HG03135 (cell line): ENCODE data around the gene GPC5.
A peak's percentile ranks its signal among the peaks of the same experiment; 100 is the strongest.
"Not testable (repeated sequence)": the region's sequence is repeated elsewhere in the genome, so short reads cannot be mapped to it uniquely, and the experiment has no call there.

ENCODE experiments used
- ATAC-seq: cut with Tn5 transposase; IDR thresholded peaks from one replicate; pipeline ENCODE4 v1.9.1; 2021; ENCODE audit warnings: mild to moderate bottlenecking, moderate library complexity; ENCODE audit not compliant: unreplicated experiment

The GPC5 gene

DNA sequence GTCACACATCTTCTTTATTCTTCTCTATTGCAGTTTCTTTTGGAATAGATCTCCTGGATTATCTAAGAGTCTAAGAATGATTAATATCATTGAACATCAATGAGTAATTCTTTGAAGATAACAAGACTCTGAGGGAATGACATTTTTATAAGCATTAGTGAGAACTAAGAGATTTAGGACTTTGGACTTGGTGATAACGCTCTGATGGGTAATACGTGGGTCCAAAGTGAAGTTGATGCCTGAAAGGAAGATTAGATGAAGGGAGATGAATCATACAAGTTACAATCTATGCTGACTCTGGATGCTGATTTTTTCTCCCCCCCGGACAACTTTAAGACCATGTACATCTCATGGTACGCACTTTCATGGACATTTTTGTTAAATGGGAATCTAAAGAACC lies 364.5 kb downstream of the GPC5 start:
- no peak for ATAC-seq

DNA sequence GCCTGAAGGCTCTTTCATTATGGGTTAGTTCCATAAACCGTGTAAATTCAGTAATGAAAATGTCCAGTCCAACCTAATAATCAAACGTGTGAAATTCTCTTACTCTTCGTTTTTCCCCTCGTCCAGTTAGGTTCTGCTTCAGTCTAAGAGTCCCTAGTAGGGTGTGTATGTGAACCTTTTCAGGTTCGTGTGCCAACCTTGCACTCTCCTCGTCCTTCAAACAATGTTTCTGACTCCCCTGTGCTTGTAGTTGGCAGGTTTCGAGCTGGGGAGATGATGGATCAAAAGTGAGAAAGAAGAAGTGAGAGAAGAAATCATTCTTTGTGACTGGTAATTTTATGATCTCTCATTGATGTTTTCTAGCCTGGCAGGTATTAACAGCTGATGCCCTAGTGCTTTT lies 366.1 kb downstream of the GPC5 start:
- ATAC-seq = no peak

DNA sequence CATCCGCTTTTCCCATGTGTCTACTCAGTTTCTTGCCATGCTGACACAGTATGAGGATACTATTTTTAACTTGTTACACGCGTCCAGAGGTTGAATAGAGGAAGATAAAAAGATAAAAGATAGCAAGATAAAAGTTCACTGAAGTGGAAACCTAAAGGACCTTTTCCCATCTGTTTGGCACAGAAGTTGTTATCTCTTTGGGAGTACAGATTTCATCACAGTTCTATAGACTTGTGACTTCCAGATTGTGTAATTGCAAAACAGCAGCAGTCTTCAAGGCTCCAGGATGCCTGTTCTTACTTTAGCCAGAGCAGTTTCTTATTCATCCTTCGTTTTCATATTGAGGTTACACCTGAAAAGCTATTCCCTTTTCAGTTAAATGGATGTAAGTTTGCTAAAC lies 369.2 kb downstream of the GPC5 start:
- ATAC-seq = no peak

DNA sequence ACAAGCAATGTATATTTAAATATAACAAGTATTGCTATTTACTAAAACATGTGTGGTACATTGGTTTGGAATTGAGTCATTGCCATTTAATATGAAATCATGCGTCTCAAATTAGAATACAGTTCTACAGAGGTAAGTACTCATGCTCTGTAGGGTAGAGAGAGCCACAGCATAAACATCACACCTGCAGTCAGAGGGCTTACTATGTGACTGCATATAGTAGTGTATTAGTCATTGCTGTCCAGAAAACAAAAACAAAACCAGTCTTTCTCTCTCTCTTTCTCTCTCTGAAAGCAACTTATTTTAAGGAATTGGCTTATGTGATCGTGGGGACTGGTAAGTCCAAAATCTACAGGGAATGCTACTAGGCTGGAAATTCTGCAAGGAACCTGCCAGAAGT lies 370.3 kb downstream of the GPC5 start:
- ATAC-seq = no peak

DNA sequence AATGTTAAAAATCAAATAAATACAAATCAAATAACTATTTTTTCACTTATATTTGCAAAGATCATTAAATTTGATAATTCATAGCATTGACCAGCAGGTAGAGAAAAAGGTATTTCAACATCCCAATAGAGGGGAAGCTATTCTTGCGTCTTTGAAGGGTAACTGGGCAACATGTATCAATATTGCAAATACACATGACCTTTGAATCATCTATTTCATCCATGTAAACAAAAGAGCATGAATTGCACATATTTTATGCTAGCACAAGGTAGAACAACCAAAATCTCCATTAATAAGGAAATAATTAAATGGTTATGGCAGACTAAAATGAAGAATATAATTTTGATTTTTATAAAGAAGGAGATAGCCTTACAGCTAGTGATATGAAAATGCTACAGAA lies 372.8 kb downstream of the GPC5 start:
- no peak for ATAC-seq

- ATAC-seq = no peak
Observed at GRCh38 chr13:91773591-91774227, 375.3 kb downstream of the GPC5 start.

- no peak for ATAC-seq
Observed at GRCh38 chr13:91774397-91774796, 376.0 kb downstream of the GPC5 start.

- no peak for ATAC-seq
Observed at GRCh38 chr13:91776611-91777193, 378.3 kb downstream of the GPC5 start.

GRCh38 chr13:91778123-91778522 lies 379.7 kb downstream of the GPC5 start:
- ATAC-seq = no peak

DNA sequence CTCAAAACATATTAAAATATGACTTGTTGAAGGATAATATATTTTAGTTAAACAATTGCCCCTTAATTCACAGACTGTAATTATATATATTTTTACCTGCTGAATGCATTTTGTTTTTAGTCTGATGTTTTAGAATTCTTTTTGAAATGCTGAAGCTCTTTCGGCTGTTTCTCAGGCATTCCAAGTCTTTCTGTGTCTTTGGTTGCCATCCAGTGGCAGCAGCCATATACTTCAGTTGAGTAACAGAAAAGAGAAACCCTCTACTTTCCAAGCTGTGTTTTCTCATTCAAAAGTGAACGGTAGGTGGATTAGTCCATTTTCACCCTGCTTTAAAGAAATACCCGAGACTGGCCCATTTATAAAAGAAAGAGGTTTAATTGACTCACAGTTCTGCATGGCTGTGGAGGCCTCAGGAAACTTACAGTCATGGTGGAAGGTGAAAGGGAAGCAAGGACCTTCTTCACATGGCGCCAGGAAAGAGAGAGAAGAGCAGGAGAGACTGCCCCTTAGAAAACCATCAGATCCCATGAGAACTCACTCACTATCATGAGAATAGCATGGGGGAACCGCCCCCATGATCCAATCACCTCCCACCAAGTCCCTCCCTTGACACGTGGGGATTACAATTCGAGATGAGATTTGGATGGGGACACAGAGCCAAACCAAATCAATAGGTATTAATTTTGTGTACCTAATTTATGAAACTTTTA lies 383.7 kb downstream of the GPC5 start:
- not testable (repeated sequence) for ATAC-seq

DNA sequence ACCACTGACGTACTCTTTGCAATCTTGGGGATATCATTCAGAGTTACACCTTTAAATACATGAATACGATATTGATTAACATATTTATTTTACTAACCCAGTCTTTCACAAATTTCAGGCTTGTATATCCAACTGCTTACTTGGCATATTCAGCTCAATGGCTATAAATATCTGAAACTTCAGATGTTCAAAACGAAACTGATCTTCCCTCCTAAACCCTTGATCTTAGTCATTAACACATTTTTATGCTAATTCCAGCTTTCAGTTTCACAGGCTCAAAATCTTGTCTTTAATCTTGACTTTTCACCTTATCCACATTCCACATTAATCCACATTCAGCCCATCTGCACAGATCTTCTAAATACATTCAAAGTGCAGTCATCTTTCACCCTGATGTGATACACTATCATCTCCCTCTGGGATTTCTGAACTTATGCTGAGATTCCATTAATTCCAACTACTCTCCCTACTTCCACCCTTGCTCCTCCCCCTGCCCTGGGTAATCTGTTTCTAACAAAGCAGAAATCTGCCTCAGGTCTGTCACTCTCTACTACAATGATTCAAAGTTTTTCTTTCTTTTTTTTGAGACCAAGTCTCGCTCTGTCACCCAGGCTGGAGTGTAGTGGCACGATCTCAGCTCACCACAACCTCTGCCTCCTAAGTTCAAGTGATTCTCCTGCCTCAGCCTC lies 387.2 kb downstream of the GPC5 start:
- ATAC-seq = peak; percentile 69

DNA sequence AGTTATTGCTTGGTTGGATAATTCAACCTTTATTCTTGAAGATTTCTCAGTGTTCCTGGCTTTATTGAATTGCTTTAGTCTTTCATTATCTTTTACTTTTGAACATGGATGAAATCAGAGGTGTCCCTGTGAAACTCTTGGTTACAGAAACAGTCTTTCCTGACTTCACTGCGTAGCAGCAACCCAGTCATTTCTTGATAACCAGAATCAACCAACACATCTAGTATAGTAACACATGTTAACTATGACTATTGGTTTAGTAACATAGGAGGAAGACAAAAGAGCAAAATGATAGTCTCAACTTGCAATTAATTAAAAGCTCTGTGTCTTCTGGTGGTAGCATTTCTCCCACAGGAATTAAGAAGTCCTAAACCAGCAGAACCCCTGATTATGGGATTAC lies 393.6 kb downstream of the GPC5 start:
- no peak for ATAC-seq

GRCh38 chr13:91797567-91797966 lies 399.1 kb downstream of the GPC5 start:
- no peak for ATAC-seq

DNA sequence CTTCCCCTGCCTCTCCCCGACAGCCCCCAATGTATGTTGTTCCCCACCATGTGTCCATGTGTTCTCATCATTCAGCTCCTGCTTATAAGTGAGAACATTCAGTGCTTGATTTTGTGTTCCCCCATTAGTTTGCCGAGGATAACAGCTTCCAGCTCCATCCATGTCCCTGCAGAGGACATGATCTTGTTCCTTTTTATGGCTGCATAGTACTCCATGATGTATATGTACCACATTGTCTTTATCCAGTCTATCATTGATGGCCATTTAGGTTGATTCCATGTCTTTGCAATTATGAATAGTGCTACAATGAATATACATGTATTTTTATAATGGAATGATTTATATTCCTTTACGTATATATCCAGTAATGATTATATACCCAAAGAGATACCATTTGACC lies 399.9 kb downstream of the GPC5 start:
- not testable (repeated sequence) for ATAC-seq

DNA sequence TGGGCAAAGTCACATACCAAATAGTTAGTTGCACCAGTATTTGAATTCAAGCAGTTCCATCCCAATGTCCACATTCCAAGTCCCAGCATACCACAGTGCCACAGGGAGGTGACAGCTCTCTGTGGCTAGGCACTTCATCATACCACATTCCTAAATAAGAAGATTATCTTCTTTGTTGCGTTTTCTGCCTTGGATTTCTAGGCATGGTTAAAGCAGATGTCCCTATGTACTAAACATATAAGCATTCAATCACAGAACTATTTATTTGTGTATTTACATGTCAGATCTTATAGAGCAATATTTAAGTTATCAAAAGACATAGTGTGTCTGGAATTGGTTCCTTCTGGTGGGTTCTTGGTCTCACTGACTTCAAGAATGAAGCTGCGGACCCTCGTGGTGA lies 403.4 kb downstream of the GPC5 start:
- not testable (repeated sequence) for ATAC-seq

- no peak for ATAC-seq
Observed at GRCh38 chr13:91802957-91803356, 404.5 kb downstream of the GPC5 start.

- ATAC-seq = no peak
Observed at GRCh38 chr13:91804724-91805123, 406.3 kb downstream of the GPC5 start.

GRCh38 chr13:91805605-91806004 lies 407.2 kb downstream of the GPC5 start:
- ATAC-seq = no peak

DNA sequence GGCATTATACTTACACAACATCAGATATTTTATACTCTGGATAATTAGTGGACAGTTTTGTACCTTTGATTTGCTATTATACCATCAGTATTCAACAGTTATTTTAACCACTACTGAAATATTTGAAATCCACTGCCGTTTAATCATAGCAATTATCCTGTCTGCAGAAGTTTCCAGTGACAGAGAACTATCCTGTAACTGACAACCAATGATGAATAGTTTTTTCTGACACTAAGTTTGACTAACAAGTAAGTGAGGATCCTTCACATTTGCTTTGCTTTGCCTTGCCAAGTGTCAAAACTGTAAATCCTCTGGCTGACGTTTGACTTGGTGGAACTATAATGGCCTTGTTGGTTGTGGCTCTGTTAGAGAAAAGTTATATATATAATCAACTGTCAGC lies 410.7 kb downstream of the GPC5 start:
- no peak for ATAC-seq

GRCh38 chr13:91813253-91813652 lies 414.8 kb downstream of the GPC5 start:
- no peak for ATAC-seq

GRCh38 chr13:91816263-91816807 lies 417.9 kb downstream of the GPC5 start:
- ATAC-seq = no peak

- no peak for ATAC-seq
Observed at GRCh38 chr13:91817250-91817649, 418.8 kb downstream of the GPC5 start.
